K562 (cell line): Measurements from ENCODE around the gene RECK. TPM values are rescaled to one million over a fixed set of nuclear protein-coding genes. Genes with fewer than 3 reads are reported as not detected.

Experiments used
- ATAC-seq: fragments of 200-7000 bp; cut with Tn5 transposase; 3 replicates; pipeline ENCODE4 v1.9.1; 2020; ENCODE audit warnings: moderate library complexity
- BruUV-seq: library from RNA; stranded (reverse); fragments of 400-500 nt; replicated peaks from 2 replicates; lab custom pipeline; 2021; lab: Mats Ljungman, UMichigan
- CTCF ChIA-PET: fragments of 300-600 bp; formaldehyde crosslinking; extraction: SDS; loops from one replicate; lab custom pipeline; 2021; ENCODE audit warnings: low intra/inter-chr PET ratio; lab: Yijun Ruan, JAX
- POLR2A ChIA-PET: fragments of 300-600, 350-650 bp; sonication (Branson Sonifier 250); formaldehyde crosslinking; extraction: SDS; loops from one replicate; lab custom pipeline; 2021; ENCODE audit warnings: antibody characterized with exemption, inconsistent platforms; lab: Yijun Ruan, JAX
- DNase-seq, 4 experiments: peaks; one replicate each; pipeline versions ENCODE4 v3.0.0 to v3.0.0-alpha.2; 2011 to 2018; ENCODE audit warnings: low spot score in 3 of 4, mixed read lengths in 3 of 4; ENCODE audit errors: extremely low read depth in 1 of 4
- FAIRE-seq: peaks from 2 replicates; lab custom pipeline; 2011; peaks lifted over from hg19 to GRCh38; lab: Jason Lieb, UNC
- H2AFZ ChIP-seq: 2 replicates; pipeline ENCODE4 v1.6.0; 2011; ENCODE audit warnings: low read depth, low read length, control low read depth, inconsistent platforms
- H3K27ac ChIP-seq: fragments of 200-600 bp; 3 replicates; pipeline ENCODE4 v1.8.0; 2011; ENCODE audit warnings: low read depth, mild to moderate bottlenecking, control low read depth, inconsistent platforms, low read length, moderate library complexity, mixed read lengths; ENCODE audit errors: extremely low read depth
- H3K27me3 ChIP-seq, 2 experiments: fragments of 300-600 bp in 1 of 2; 2 replicates in 1 of 2; 3 replicates in 1 of 2; pipeline versions ENCODE4 v1.6.0 to v1.8.0; 2011; ENCODE audit warnings: inconsistent platforms in 2 of 2, low read length in 2 of 2, mild to moderate bottlenecking in 1 of 2, mixed read lengths in 1 of 2, moderate library complexity in 1 of 2; ENCODE audit not compliant: control insufficient read depth in 2 of 2, insufficient read depth in 2 of 2
- H3K36me3 ChIP-seq: fragments of 300-600 bp; 3 replicates; pipeline ENCODE4 v1.8.0; 2011; ENCODE audit warnings: mild to moderate bottlenecking, low read length, inconsistent platforms; ENCODE audit not compliant: control insufficient read depth, insufficient read depth
- H3K4me1 ChIP-seq, 2 experiments: fragments of 200-600 bp in 1 of 2; replicated peaks in 1 of 2; 2 replicates in 1 of 2; 3 replicates in 1 of 2; pipeline versions ENCODE4 v1.5.1 to v1.8.0; 2011; ENCODE audit warnings: inconsistent platforms in 2 of 2, low read length in 2 of 2, mild to moderate bottlenecking in 1 of 2, mixed read lengths in 1 of 2, moderate library complexity in 1 of 2; ENCODE audit not compliant: control insufficient read depth in 2 of 2, insufficient read depth in 2 of 2
- H3K4me2 ChIP-seq: 2 replicates; pipeline ENCODE4 v1.6.1; 2011; ENCODE audit warnings: low read length, control low read depth, inconsistent platforms, mixed read lengths; ENCODE audit not compliant: insufficient read depth
- H3K4me3 ChIP-seq: fragments of 200-600 bp; sonication (generic), shearing (Covaris generic); 2 replicates; pipeline ENCODE4 v1.5.1; 2016; ENCODE audit warnings: control low read depth, inconsistent platforms
- H3K79me2 ChIP-seq: fragments of 200-600 bp; 3 replicates; pipeline ENCODE4 v1.8.0; 2011; ENCODE audit warnings: low read length, inconsistent platforms; ENCODE audit not compliant: control insufficient read depth, insufficient read depth
- H3K9ac ChIP-seq, 2 experiments: 2 replicates each; pipeline versions ENCODE4 v1.6.0 to v1.6.1; 2011; ENCODE audit warnings: low read depth in 2 of 2, low read length in 2 of 2, control low read depth in 1 of 2, inconsistent platforms in 1 of 2, mild to moderate bottlenecking in 1 of 2, mixed read lengths in 1 of 2; ENCODE audit not compliant: insufficient read depth in 1 of 2
- H3K9me1 ChIP-seq: one replicate; pipeline ENCODE4 v1.6.0; 2011; ENCODE audit warnings: inconsistent platforms, mild to moderate bottlenecking, low read length, moderate library complexity; ENCODE audit not compliant: control insufficient read depth, insufficient read depth
- H3K9me3 ChIP-seq: replicated peaks from 2 replicates; pipeline ENCODE4 v1.5.1; 2011; ENCODE audit warnings: low read depth, low read length, inconsistent platforms; ENCODE audit not compliant: control insufficient read depth, insufficient read depth
- H4K20me1 ChIP-seq: replicated peaks from 2 replicates; pipeline ENCODE4 v1.6.1; 2011; ENCODE audit warnings: low read length, inconsistent platforms, mixed read lengths; ENCODE audit not compliant: control insufficient read depth, insufficient read depth
- SRSF3 ChIP-seq: fragments of 200-400 bp; formaldehyde crosslinking; IDR thresholded peaks from 2 replicates; pipeline ENCODE4 v1.6.1; 2016; ENCODE audit warnings: mild to moderate bottlenecking, low read length, moderate library complexity; ENCODE audit not compliant: insufficient read depth
- USF2 ChIP-seq: sonication (generic); formaldehyde crosslinking; IDR thresholded peaks from 2 replicates; pipeline ENCODE4 v1.5.0; 2020; ENCODE audit warnings: missing genetic modification reagents
- WGBS: fragments of 100-300 bp; shearing (Covaris generic); methylation state at CpG from one replicate; pipeline ENCODE4 v1.1.6; 2016; ENCODE audit warnings: low coverage, mixed read lengths; ENCODE audit not compliant: insufficient coverage; ENCODE audit errors: missing lambda C conversion rate; 5-methylcytosine and 5-hydroxymethylcytosine counted together
- in situ Hi-C: fragments of 300-500 bp; cut with MboI; formaldehyde crosslinking; loops from 4 replicates; pipeline ENCODE4 v1.15.0; 2018; ENCODE audit warnings: inconsistent platforms, mixed read lengths
- intact Hi-C: fragments of 100-400 bp; cut with micrococcal nuclease; formaldehyde crosslinking; loops from 2 replicates; pipeline ENCODE4 v1.14.2; 2022
- polyA plus RNA-seq, 8 experiments: library from polyadenylated mRNA; depleted of rRNA in 4 of 8; stranded (reverse) in 5 of 8; unstranded in 3 of 8; fragments of >200 nt; fragmentation: Nextera tagmentation in 2 of 8; fragmentation: Illumina TruSeq in 1 of 8; extraction: Ambion mirVana in 2 of 8; extraction: Trizol in 1 of 8; gene quantifications; 2 replicates each; pipeline versions ENCODE4 v1.2.1 to v1.2.3, GENCODE V29; 2011 to 2014; ENCODE audit warnings: inconsistent platforms in 1 of 8, missing spikeins in 1 of 8
- total RNA-seq, 7 experiments: library from RNA; depleted of rRNA in 6 of 7; stranded (reverse); fragments of >200 nt in 6 of 7; fragmentation: Illumina TruSeq in 2 of 7; extraction: Trizol in 2 of 7; gene quantifications; 2 replicates each; pipeline versions ENCODE4 v1.2.1 to v1.2.3, GENCODE V29; 2011 to 2021; ENCODE audit warnings: low replicate concordance in 1 of 7

The RECK gene
- total and polyA plus RNA-seq, 9 of the 15 experiments (the other 6 are each of a cell fraction or from before 2014, with no cell fraction given): 0.04 to 0.36 (median 0.16) TPM

- in situ Hi-C loops: no loop called here
- peak overlapping the region in 1 of 2 experiments; percentile 45; a peak in 1 of 4 replicates for H3K9ac ChIP-seq
- ATAC-seq (no peak; the same call in 2 of the 3 replicates), FAIRE-seq (no peak), DNase-seq (no peak)
- H3K36me3 ChIP-seq: no peaks in the 10 kb centered on the region
- BruUV-seq: no TSS peak
- no peaks in the 10 kb centered on the region for H3K79me2 ChIP-seq
- no peaks in the 10 kb centered on the region for H3K9me3 ChIP-seq
- peaks cover 0 to 8% of the 10 kb centered on the region in 2 experiments; a peak in 3 of 5 replicates for H3K27me3 ChIP-seq
- H2AFZ ChIP-seq: 0 out of 2 replicates have a peak overlapping the region, but pooled peaks have one; percentile 16
- H3K27ac ChIP-seq: no peak overlapping the region
- H3K4me2 ChIP-seq: no peak overlapping the region
- no peaks in the 10 kb centered on the region for H4K20me1 ChIP-seq
- intact Hi-C loops: no loop called here
- no peak overlapping the region for H3K4me3 ChIP-seq
- ChIA-PET POLR2A (interaction anchor here (0.6 to 1.0 kb wide), 3 partner anchors 13 to 354 kb away, joined by 3 read pairs; no protein-coding TSS in a partner anchor), CTCF (no interaction called here)
- TF ChIP-seq SRSF3 (no peak), USF2 (CRISPR knock-in tag) (0 out of 2 replicates have a peak, but pooled peaks have one; percentile 11)
- H3K9me1 ChIP-seq: no peaks in the 10 kb centered on the region
- no peaks in the 10 kb centered on the region; a peak in 2 of 5 replicates for H3K4me1 ChIP-seq
- 12% methylated on average over 9 of the region's 10 CpGs for WGBS
Observed at GRCh38 chr9:36125062-36125855, 88.5 kb downstream of the RECK start.
